ENCODE measurements around the gene TSSK3. TPM values are rescaled to one million over a fixed set of nuclear protein-coding genes. Genes with fewer than 3 reads are reported as not detected.

Gene TSSK3
- total and polyA plus RNA-seq, 2 donors (not counting 3 experiments of a cell fraction or from before 2014, with no cell fraction given): 0.42 to 0.65 TPM

DNA sequence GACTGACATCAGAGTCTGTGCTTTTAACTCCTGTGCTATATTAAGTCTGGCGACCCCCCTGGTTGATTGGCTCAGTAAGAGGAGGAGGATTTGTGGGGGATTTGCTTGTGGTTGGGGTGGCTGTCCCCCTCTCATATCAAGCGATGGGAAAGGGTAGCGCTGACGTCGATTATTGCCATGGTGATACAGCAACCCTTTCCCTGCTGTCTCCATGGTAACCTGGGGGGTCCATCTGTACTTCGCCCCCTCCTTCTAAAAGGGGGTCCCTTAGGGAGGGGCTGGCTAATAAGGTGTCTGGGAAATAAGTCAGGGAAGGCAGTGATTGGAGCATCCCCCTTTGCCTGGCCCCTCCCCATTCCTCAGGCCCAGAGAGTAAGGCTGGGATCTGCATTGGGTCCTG lies 4.7 kb upstream of the TSSK3 start:
- DNase-seq (ENCODE audit: low read depth, low spot score): no peak
- dilution Hi-C loops (cut with MboI; ENCODE audit: extremely low pct_ligation_motif_present, low sequenced_read_pairs) (no loop called here), intact Hi-C loops (cut with micrococcal nuclease) (no loop called here)
- Histone ChIP-seq H3K4me2 (ENCODE audit: insufficient read depth, low read length) (no peak overlapping the region), H3K9ac (replicated peaks; ENCODE audit: extremely low read depth, insufficient read depth, low read length) (no peak overlapping the region), H3K27me3 (ENCODE audit: control insufficient read depth in 2 of 2, insufficient read depth in 2 of 2, low read length in 2 of 2) (no peaks in the 10 kb centered on the region), H3K36me3 (ENCODE audit: control insufficient read depth in 2 of 2, extremely low read depth in 1 of 2, insufficient read depth in 2 of 2, low read length in 2 of 2) (no peaks in the 10 kb centered on the region), H3K27ac (ENCODE audit: insufficient read depth, low read depth, low read length) (no peak overlapping the region), H3K9me1 (replicated peaks; ENCODE audit: control insufficient read depth, extremely low read depth, insufficient read depth, low read length) (no peaks in the 10 kb centered on the region), H4K20me1 (replicated peaks; ENCODE audit: control insufficient read depth, extremely low read depth, insufficient read depth, low read length) (no peaks in the 10 kb centered on the region), H3K9me3 (replicated peaks; ENCODE audit: control insufficient read depth, insufficient read depth, low read length) (no peaks in the 10 kb centered on the region), H3K4me3 (replicated peaks in 1 of 3; ENCODE audit: insufficient read depth in 1 of 3, low read depth in 1 of 3, low read length in 3 of 3) (no peak overlapping the region), H3K79me2 (ENCODE audit: control insufficient read depth, insufficient read depth, low read length) (no peaks in the 10 kb centered on the region), H3K4me1 (ENCODE audit: control insufficient read depth, extremely low read depth, insufficient read depth, low read length) (peaks cover 9% of the 10 kb centered on the region), H2AFZ (ENCODE audit: low read depth, low read length) (no peak overlapping the region)
- TF ChIP-seq POLR2AphosphoS5 (IDR thresholded peaks at IDR 0.05; ENCODE audit: insufficient read depth, low read depth, low read length) (no peak), GATA2 (IDR thresholded peaks at IDR 0.05; ENCODE audit: insufficient read depth, insufficient read length, low read depth, low read length) (no peak), JUN (IDR thresholded peaks at IDR 0.05; ENCODE audit: borderline replicate concordance, insufficient read depth, insufficient read length, low read depth) (no peak), FOS (IDR thresholded peaks at IDR 0.05; ENCODE audit: borderline replicate concordance, insufficient read depth, low read length) (no peak), CTCF (IDR thresholded peaks at IDR 0.05; ENCODE audit: extremely low read depth in 1 of 2, insufficient read depth in 1 of 2, low read depth in 1 of 2, low read length in 2 of 2) (no peak), EZH2 (IDR thresholded peaks at IDR 0.05; ENCODE audit: borderline replicate concordance, low read depth, low read length, severe bottlenecking) (no peak), MYC (IDR thresholded peaks at IDR 0.05; ENCODE audit: low read depth, low read length) (no peak), POLR2A (IDR thresholded peaks at IDR 0.05; ENCODE audit: low read depth, low read length) (no peak)
- TF ChIP-seq, protein P1, sequence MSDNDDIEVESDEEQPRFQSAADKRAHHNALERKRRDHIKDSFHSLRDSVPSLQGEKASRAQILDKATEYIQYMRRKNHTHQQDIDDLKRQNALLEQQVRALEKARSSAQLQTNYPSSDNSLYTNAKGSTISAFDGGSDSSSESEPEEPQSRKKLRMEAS (IDR thresholded peaks at IDR 0.05; ENCODE audit: insufficient read depth, insufficient read length): no peak
- no peak for FAIRE-seq
- CTCF ChIA-PET: interaction anchor here (0.6 kb wide), 1 partner anchor 596 kb away, joined by 3 read pairs; no protein-coding TSS in a partner anchor
- no TSS peak for BruUV-seq (replicated peaks)
- POLR2A ChIA-PET: interaction anchor here (1.4 kb wide), 1 partner anchor 22 kb away, joined by 3 read pairs; the partner anchor contains the start of gene MARCKSL1
